PFSK-1 (cell line): ENCODE measurements around the gene SUPT6H.

Experiments used
- POLR2AphosphoS5 ChIP-seq: IDR thresholded peaks from 2 replicates; pipeline ENCODE4 v1.6.1; 2012; ENCODE audit warnings: low read depth, mild to moderate bottlenecking, control low read depth, low read length, moderate library complexity
- SIN3A ChIP-seq: IDR thresholded peaks from 2 replicates; pipeline ENCODE4 v1.6.1; 2012; ENCODE audit warnings: mild to moderate bottlenecking, low read length, moderate library complexity, borderline replicate concordance; ENCODE audit not compliant: insufficient read depth
- TAF1 ChIP-seq: IDR thresholded peaks from 2 replicates; pipeline ENCODE4 v1.6.1; 2012; ENCODE audit warnings: low read length, control low read depth, borderline replicate concordance; ENCODE audit not compliant: insufficient read depth

DNA sequence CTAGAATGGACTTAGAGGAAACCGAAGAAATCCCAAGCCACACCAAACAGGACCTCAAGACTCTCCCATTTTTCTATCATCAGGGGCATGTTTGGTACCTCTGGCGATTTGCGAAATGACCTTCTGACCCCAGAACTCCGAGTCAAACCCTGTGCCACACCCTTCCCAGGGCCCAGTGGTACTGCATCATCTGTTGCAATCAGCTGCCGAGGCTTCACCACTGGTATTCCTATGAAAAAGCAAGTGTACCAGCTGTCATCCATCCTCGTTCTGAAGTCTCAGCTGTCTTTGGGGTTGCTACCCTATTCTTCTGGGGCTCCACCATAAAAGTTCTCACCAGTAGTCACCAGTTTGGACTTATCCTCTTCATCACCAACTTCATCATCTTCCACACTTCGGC lies 45.7 kb upstream of the SUPT6H start:
- TF ChIP-seq POLR2AphosphoS5 (no peak), SIN3A (no peak), TAF1 (no peak)
